Activated T-cell treated with anti-CD3 and anti-CD28 coated beads, Interleukin-2, amount 50 U/mL, for 24 hours (primary cell): ENCODE results near the gene MAP4K2.
"Not testable (repeated sequence)": the region's sequence is repeated elsewhere in the genome, so short reads cannot be mapped to it uniquely, and the experiment has no call there.

ENCODE experiments used
- DNase-seq: peaks from one replicate; pipeline ENCODE4 v3.0.0-alpha.2; 2020
- H3K27ac Mint-ChIP-seq: 2 replicates; pipeline ENCODE4 v1.8.0; 2020; ENCODE audit warnings: mild to moderate bottlenecking, mixed read lengths
- H3K27me3 Mint-ChIP-seq: 2 replicates; pipeline ENCODE4 v1.8.0; 2020; ENCODE audit warnings: mixed read lengths
- H3K36me3 Mint-ChIP-seq: 2 replicates; pipeline ENCODE4 v1.8.0; 2020; ENCODE audit warnings: low read depth, mixed read lengths
- H3K4me1 Mint-ChIP-seq: 2 replicates; pipeline ENCODE4 v1.8.0; 2020; ENCODE audit warnings: low read depth, mixed read lengths
- H3K4me3 Mint-ChIP-seq: 2 replicates; pipeline ENCODE4 v1.8.0; 2020; ENCODE audit warnings: mild to moderate bottlenecking, moderate library complexity, mixed read lengths
- H3K9me3 Mint-ChIP-seq: 2 replicates; pipeline ENCODE4 v1.8.0; 2020; ENCODE audit warnings: mixed read lengths

MAP4K2 gene

GRCh38 chr11:64803158-64803845, at the start of gene MAP4K2:
Gene MAP4K2 (minus strand): TSS chr11:64803214. CDS start chr11:64803149, 65 bp downstream.
- Mint-ChIP-seq H3K9me3 (no peaks in the 10 kb centered on the region), H3K27ac (peak within 1 kb of the TSS; percentile 95), H3K36me3 (peaks cover 82% of the 10 kb centered on the region), H3K27me3 (no peaks in the 10 kb centered on the region), H3K4me1 (peaks cover 47% of the 10 kb centered on the region), H3K4me3 (peak within 1 kb of the TSS; percentile 85)
- peak; percentile 90 for DNase-seq

GRCh38 chr11:64851831-64852351, 48.9 kb upstream of the MAP4K2 start:
- H3K9me3 Mint-ChIP-seq = no peaks in the 10 kb centered on the region
- H3K27ac Mint-ChIP-seq = peak overlapping the region; percentile 82
- peak; percentile 48 for DNase-seq
- peak overlapping the region; percentile 25 for H3K4me3 Mint-ChIP-seq
- H3K27me3 Mint-ChIP-seq = no peaks in the 10 kb centered on the region
- H3K36me3 Mint-ChIP-seq = peaks cover 53% of the 10 kb centered on the region
- H3K4me1 Mint-ChIP-seq = peaks cover 92% of the 10 kb centered on the region

GRCh38 chr11:64850979-64851567, 48.1 kb upstream of the MAP4K2 start:
- peak; percentile 74 for DNase-seq
- peak overlapping the region; percentile 82 for H3K27ac Mint-ChIP-seq
- H3K36me3 Mint-ChIP-seq = peaks cover 44% of the 10 kb centered on the region
- peaks cover 85% of the 10 kb centered on the region for H3K4me1 Mint-ChIP-seq
- no peaks in the 10 kb centered on the region for H3K9me3 Mint-ChIP-seq
- H3K4me3 Mint-ChIP-seq = peak overlapping the region; percentile 25
- H3K27me3 Mint-ChIP-seq = no peaks in the 10 kb centered on the region

GRCh38 chr11:64849598-64850356, 46.8 kb upstream of the MAP4K2 start:
- Mint-ChIP-seq H3K9me3 (no peaks in the 10 kb centered on the region), H3K4me1 (peaks cover 79% of the 10 kb centered on the region), H3K27ac (peak overlapping the region; percentile 61), H3K27me3 (no peaks in the 10 kb centered on the region), H3K4me3 (no peak overlapping the region), H3K36me3 (peaks cover 32% of the 10 kb centered on the region)
- no peak for DNase-seq

- Mint-ChIP-seq H3K27me3 (no peaks in the 10 kb centered on the region), H3K4me3 (no peak overlapping the region), H3K27ac (peak overlapping the region; percentile 78), H3K36me3 (peaks cover 25% of the 10 kb centered on the region), H3K4me1 (peaks cover 72% of the 10 kb centered on the region), H3K9me3 (no peaks in the 10 kb centered on the region)
- DNase-seq = no peak
These were observed 46.0 kb upstream of the MAP4K2 start for GRCh38 chr11:64848826-64849597.

- Mint-ChIP-seq H3K4me3 (no peak overlapping the region), H3K27ac (peak overlapping the region; percentile 78), H3K27me3 (no peaks in the 10 kb centered on the region), H3K4me1 (peaks cover 70% of the 10 kb centered on the region), H3K9me3 (no peaks in the 10 kb centered on the region), H3K36me3 (peaks cover 18% of the 10 kb centered on the region)
- DNase-seq = no peak
These were observed 45.3 kb upstream of the MAP4K2 start for GRCh38 chr11:64848214-64848825.

GRCh38 chr11:64846998-64847666, 44.1 kb upstream of the MAP4K2 start:
- Mint-ChIP-seq H3K9me3 (no peaks in the 10 kb centered on the region), H3K27me3 (no peaks in the 10 kb centered on the region), H3K27ac (peak overlapping the region; percentile 55), H3K4me1 (peaks cover 61% of the 10 kb centered on the region), H3K36me3 (peaks cover 6% of the 10 kb centered on the region), H3K4me3 (no peak overlapping the region)
- peak; percentile 95 for DNase-seq

GRCh38 chr11:64845776-64846129, 42.7 kb upstream of the MAP4K2 start:
- not testable (repeated sequence) for H3K9me3 Mint-ChIP-seq, H3K36me3 Mint-ChIP-seq, H3K4me3 Mint-ChIP-seq, H3K27me3 Mint-ChIP-seq, DNase-seq, H3K27ac Mint-ChIP-seq
- peaks cover 47% of the 10 kb centered on the region for H3K4me1 Mint-ChIP-seq

- H3K36me3 Mint-ChIP-seq = no peaks in the 10 kb centered on the region
- peak overlapping the region; percentile 56 for H3K4me3 Mint-ChIP-seq
- H3K27me3 Mint-ChIP-seq = no peaks in the 10 kb centered on the region
- H3K9me3 Mint-ChIP-seq = no peaks in the 10 kb centered on the region
- H3K27ac Mint-ChIP-seq = peak overlapping the region; percentile 71
- DNase-seq = no peak
- peaks cover 45% of the 10 kb centered on the region for H3K4me1 Mint-ChIP-seq
These were observed 42.2 kb upstream of the MAP4K2 start for GRCh38 chr11:64845129-64845775.

DNA sequence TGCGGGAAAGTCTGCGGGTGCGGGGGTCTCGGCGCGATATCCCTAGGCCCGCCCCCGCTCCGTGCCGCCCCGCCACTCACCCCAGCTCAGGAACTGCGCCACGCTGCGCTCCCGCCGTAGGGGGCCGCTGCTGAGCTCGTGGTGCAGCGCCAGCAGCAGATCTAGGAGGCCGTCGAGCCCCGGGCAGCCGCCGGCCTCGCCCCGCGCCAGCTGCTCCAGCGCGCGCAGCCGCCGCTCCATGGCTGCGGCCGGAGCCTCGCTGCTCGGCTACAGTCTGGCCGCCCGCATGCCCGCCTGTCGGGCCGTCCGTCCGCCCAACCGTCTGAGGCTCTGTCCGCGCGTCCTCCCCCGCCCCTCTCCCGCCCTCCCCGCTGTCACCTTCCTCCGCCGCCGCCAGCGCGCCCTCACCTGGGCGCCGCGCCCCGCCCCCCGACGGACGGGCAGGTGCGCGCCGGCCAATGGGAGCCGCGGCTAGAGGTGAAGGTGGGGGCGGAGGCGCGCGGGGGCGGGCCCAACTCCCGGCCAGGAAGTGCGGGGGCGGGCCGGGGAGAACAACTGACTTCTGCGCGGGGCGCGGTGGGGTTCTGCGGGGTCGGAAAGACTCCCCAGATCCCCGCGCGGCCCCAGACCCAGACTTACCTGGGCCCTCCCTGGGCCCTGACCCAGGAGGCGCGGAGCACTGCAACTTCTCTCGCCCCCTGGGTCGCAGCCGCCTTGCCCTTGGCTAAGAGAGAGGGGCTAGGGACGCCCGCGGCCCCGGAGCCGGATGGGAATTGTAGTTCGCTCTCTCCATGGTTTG, 41.5 kb upstream of the MAP4K2 start, which contains the start of gene CDC42BPG:
CDC42BPG (minus strand) TSS at position 324 of the 799 bp plus-strand sequence; CDS start at position 240, 84 bp downstream.
- no peaks in the 10 kb centered on the region for H3K27me3 Mint-ChIP-seq
- DNase-seq = peak; percentile 77
- peaks cover 40% of the 10 kb centered on the region for H3K4me1 Mint-ChIP-seq

GRCh38 chr11:64843686-64844329, 40.8 kb upstream of the MAP4K2 start:
- no peaks in the 10 kb centered on the region for H3K9me3 Mint-ChIP-seq
- no peak for DNase-seq
- H3K27me3 Mint-ChIP-seq = no peaks in the 10 kb centered on the region
- H3K27ac Mint-ChIP-seq = peak overlapping the region; percentile 83
- peak overlapping the region; percentile 61 for H3K4me3 Mint-ChIP-seq
- H3K36me3 Mint-ChIP-seq = no peaks in the 10 kb centered on the region
- peaks cover 33% of the 10 kb centered on the region for H3K4me1 Mint-ChIP-seq

More for the DNA sequence above, 41.5 kb upstream of the MAP4K2 start, which contains the start of gene CDC42BPG:
- Mint-ChIP-seq H3K36me3 (no peaks in the 10 kb centered on the region), H3K27ac (peak within 1 kb of the TSS; percentile 83), H3K9me3 (no peaks in the 10 kb centered on the region), H3K4me3 (peak within 1 kb of the TSS; percentile 61)
